Right atrium auricular region (tissue), 2 donors: ENCODE results near the gene NAGA. TPM values are rescaled to one million over a fixed set of nuclear protein-coding genes. Genes with fewer than 3 reads are reported as not detected.

Experiments
- DNase-seq: peaks from one replicate; pipeline ENCODE4 v3.0.0-alpha.2; 2019; ENCODE audit warnings: low spot score
- H3K27ac ChIP-seq, 2 donors: fragments of 200-600 bp; sonication (generic); 1 replicate in 1 of 2; 2 replicates in 1 of 2; pipeline ENCODE4 v1.5.1; 2016 to 2019
- H3K27me3 ChIP-seq, 2 donors: fragments of 200-600 bp; sonication (generic); one replicate each; pipeline versions ENCODE4 v1.5.1 to v1.6.0; 2017 to 2019
- H3K36me3 ChIP-seq: fragments of 200-600 bp; sonication (generic); one replicate; pipeline ENCODE4 v1.5.1; 2016
- H3K4me1 ChIP-seq, 2 donors: fragments of 200-600 bp; sonication (generic); one replicate each; pipeline versions ENCODE4 v1.5.1 to v1.6.0; 2017 to 2019
- H3K4me3 ChIP-seq, 2 donors: fragments of 200-600 bp; sonication (generic); 1 replicate in 1 of 2; 2 replicates in 1 of 2; pipeline ENCODE4 v1.5.1; 2017 to 2019; ENCODE audit warnings: mild to moderate bottlenecking in 1 of 2, moderate library complexity in 1 of 2
- H3K9me3 ChIP-seq, 2 donors: fragments of 200-600 bp; sonication (generic); one replicate each; pipeline ENCODE4 v1.5.1; 2019
- CTCF ChIP-seq, 2 donors: fragments of 200-600 bp; sonication (generic); IDR thresholded peaks; one replicate each; pipeline ENCODE4 v1.5.1; 2019; ENCODE audit warnings: antibody characterized with exemption in 2 of 2
- total RNA-seq, 2 donors: library from RNA; depleted of rRNA; stranded (reverse); fragments of >200 nt; gene quantifications; one replicate each; pipeline ENCODE4 v1.1.0, GENCODE V29; 2016

The NAGA gene
- total RNA-seq, 2 donors from 2014 or later, result 19.1 to 21.7 TPM

DNA sequence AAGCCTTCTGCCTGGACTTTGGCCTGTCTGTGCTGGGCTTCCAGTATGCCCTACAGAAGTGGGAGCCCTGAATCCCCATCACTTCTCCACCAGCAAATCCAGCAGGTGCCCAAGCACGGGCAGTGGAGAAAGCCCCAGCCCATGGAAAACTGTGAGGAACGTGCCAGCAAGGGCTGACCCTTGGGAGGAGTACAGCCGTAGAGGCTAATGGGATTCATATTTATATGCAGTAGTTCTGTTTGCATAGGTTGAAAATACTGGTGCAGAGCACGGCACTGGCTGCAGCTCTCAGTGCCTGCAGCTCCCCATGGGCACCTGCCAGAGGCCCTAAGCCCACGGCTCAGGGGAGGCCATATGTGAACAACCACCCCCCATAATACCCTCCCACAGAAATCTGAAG lies 10.1 kb downstream of the NAGA start:
- Histone ChIP-seq H3K4me3 (no peak overlapping the region), H3K36me3 (peaks cover 47% of the 10 kb centered on the region), H3K9me3 (peaks cover 0 to 12% of the 10 kb centered on the region in 2 donors), H3K27me3 (no peaks in the 10 kb centered on the region), H3K4me1 (no peaks in the 10 kb centered on the region), H3K27ac (no peak overlapping the region)
- no peak for TF ChIP-seq CTCF (IDR thresholded peaks at IDR 0.05)
- peak; percentile 38 for DNase-seq

DNA sequence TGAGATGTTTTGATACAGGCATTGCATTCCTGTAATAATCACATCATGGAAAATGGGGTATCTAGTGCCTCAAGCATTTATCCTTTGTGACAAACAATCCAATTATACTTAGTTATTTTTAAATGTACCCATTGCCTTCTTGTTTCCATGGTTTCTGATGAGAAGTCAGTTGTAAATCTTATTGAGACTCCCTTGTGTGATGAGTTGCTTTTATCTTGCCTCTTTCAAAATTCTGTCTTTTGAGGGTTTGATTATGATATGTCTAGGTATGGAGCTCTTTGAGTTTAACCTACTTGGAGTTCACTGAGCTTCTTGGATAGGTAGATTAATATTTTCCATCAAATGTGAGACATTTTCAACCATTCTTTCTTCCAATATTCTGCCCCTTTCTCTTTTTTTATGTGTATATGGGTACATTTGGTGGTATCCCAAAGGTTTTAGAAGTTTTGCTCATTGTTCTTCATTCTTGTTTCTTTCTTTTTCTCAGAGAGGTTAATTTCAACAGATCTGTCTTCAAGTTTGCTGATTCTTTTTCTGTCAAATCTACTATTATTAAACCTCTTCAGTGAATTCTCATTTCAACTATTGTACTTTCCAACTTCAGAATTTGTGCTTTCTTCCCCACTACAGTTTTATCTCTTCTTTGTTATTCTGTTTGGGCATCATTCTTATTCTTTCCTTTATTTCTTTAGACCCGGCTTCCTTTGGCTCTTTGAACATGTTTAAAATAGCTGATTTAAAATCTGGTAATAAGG lies 13.7 kb downstream of the NAGA start:
- Histone ChIP-seq H3K9me3 (peaks cover 0 to 12% of the 10 kb centered on the region in 2 donors), H3K27me3 (no peaks in the 10 kb centered on the region), H3K27ac (no peak overlapping the region), H3K4me1 (no peaks in the 10 kb centered on the region), H3K36me3 (peaks cover 33% of the 10 kb centered on the region), H3K4me3 (no peak overlapping the region)
- TF ChIP-seq CTCF (IDR thresholded peaks at IDR 0.05), result no peak
- no peak for DNase-seq

DNA sequence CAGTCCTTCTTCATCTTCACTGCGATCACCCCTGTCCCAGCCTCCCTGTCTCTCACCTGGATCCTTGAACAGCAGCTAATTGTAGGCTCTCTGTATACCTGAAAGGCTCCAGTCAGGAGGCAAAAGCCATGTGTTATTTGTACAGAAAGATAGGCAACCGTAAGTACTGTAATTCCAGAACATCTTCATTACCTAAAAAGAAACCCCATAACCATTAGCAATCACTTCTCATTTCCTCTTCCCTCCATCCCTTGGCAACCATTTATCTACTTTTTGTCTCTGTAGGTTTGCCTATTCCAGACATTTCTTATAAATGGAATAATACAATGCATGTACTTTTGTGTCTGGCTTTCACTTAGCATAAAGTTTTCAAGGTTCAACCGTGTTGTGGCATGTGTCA lies 17.8 kb downstream of the NAGA start:
- H3K9me3 ChIP-seq, result peaks cover 0 to 12% of the 10 kb centered on the region in 2 donors
- no peak for DNase-seq
- H3K36me3 ChIP-seq, result no peaks in the 10 kb centered on the region
- no peaks in the 10 kb centered on the region for H3K27me3 ChIP-seq
- no peak for TF ChIP-seq CTCF (IDR thresholded peaks at IDR 0.05)
- no peak overlapping the region for H3K4me3 ChIP-seq
- no peaks in the 10 kb centered on the region for H3K4me1 ChIP-seq
- H3K27ac ChIP-seq, result no peak overlapping the region

GRCh38 chr22:42050641-42051180 lies 19.9 kb downstream of the NAGA start:
- H3K4me3 ChIP-seq, result no peak overlapping the region
- no peaks in the 10 kb centered on the region for H3K36me3 ChIP-seq
- H3K27me3 ChIP-seq, result no peaks in the 10 kb centered on the region
- H3K4me1 ChIP-seq, result no peaks in the 10 kb centered on the region
- no peak overlapping the region for H3K27ac ChIP-seq
- H3K9me3 ChIP-seq, result no peaks in the 10 kb centered on the region
- TF ChIP-seq CTCF (IDR thresholded peaks at IDR 0.05), result no peak
- DNase-seq, result no peak

DNA sequence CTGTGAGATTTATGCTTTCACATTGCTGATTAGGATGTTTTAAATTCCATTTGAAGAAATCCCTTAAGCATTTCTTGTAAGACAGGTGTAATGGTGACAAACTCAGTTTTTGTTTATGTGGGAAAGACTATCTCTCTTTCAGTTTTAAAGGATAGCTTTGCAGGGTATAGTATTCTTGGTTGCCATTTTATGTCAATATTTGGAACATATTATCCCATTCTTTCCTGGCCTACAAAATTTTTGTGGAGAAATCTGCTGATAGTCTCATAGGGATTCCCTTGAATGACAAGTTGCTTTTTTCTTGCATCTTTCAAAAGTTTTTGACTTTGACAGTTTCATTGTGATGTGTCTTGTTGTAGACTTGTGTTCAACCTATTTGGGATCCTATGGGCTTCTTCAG lies 28.8 kb downstream of the NAGA start:
- Histone ChIP-seq H3K4me3 (no peak overlapping the region), H3K9me3 (peaks cover 7 to 11% of the 10 kb centered on the region in 2 donors), H3K27me3 (no peaks in the 10 kb centered on the region), H3K27ac (no peak overlapping the region), H3K4me1 (no peaks in the 10 kb centered on the region), H3K36me3 (no peaks in the 10 kb centered on the region)
- no peak for TF ChIP-seq CTCF (IDR thresholded peaks at IDR 0.05)
- DNase-seq, result no peak
